Measurements from ENCODE around the gene HLA-A. TPM values are rescaled to one million over a fixed set of nuclear protein-coding genes. Genes with fewer than 3 reads are reported as not detected.

Gene HLA-A
- total RNA-seq, 1 donor from 2014 or later: 187 TPM

- no peak overlapping the region for H3K27ac Mint-ChIP-seq (ENCODE audit: unreplicated experiment)
- H3K9me3 Mint-ChIP-seq (ENCODE audit: low read depth): no peaks in the 10 kb centered on the region
- H3K27me3 Mint-ChIP-seq (ENCODE audit: low read depth): peaks cover 23% of the 10 kb centered on the region
- DNase-seq (ENCODE audit: low spot score): no peak
- TF ChIP-seq, protein P1, sequence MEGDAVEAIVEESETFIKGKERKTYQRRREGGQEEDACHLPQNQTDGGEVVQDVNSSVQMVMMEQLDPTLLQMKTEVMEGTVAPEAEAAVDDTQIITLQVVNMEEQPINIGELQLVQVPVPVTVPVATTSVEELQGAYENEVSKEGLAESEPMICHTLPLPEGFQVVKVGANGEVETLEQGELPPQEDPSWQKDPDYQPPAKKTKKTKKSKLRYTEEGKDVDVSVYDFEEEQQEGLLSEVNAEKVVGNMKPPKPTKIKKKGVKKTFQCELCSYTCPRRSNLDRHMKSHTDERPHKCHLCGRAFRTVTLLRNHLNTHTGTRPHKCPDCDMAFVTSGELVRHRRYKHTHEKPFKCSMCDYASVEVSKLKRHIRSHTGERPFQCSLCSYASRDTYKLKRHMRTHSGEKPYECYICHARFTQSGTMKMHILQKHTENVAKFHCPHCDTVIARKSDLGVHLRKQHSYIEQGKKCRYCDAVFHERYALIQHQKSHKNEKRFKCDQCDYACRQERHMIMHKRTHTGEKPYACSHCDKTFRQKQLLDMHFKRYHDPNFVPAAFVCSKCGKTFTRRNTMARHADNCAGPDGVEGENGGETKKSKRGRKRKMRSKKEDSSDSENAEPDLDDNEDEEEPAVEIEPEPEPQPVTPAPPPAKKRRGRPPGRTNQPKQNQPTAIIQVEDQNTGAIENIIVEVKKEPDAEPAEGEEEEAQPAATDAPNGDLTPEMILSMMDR (IDR thresholded peaks at IDR 0.05): no peak
- H3K36me3 Mint-ChIP-seq (ENCODE audit: low read depth): peaks cover 4% of the 10 kb centered on the region
- peaks cover 7% of the 10 kb centered on the region for H3K4me1 Mint-ChIP-seq (ENCODE audit: low read depth)
- no peak overlapping the region for H3K4me3 Mint-ChIP-seq (ENCODE audit: unreplicated experiment)
Observed at GRCh38 chr6:29994826-29995225, 52.5 kb downstream of the HLA-A start.

- peaks cover 7% of the 10 kb centered on the region for H3K4me1 Mint-ChIP-seq (ENCODE audit: low read depth)
Observed at GRCh38 chr6:29995340-29995777, 53.0 kb downstream of the HLA-A start.

More at GRCh38 chr6:29995340-29995777, 53.0 kb downstream of the HLA-A start:
- Mint-ChIP-seq H3K36me3 (ENCODE audit: low read depth) (peaks cover 4% of the 10 kb centered on the region), H3K4me3 (ENCODE audit: unreplicated experiment) (no peak overlapping the region), H3K9me3 (ENCODE audit: low read depth) (no peaks in the 10 kb centered on the region), H3K27ac (ENCODE audit: unreplicated experiment) (no peak overlapping the region), H3K27me3 (ENCODE audit: low read depth) (peaks cover 23% of the 10 kb centered on the region)
- DNase-seq (ENCODE audit: low spot score): no peak
- TF ChIP-seq, protein P1 (IDR thresholded peaks at IDR 0.05): no peak

Other genes starting within 250 kb of the HLA-A start
- gene HLA-F, start 219.1 kb upstream of the HLA-A start, total RNA-seq: 5.1 to 6.6 TPM (median 6.4 TPM) in 3 replicates
- gene HLA-G, start 114.7 kb upstream of the HLA-A start, total RNA-seq: 0.30 to 0.46 TPM in 2 of 3 replicates, not detected in the other
- 15.2 to 18.2 TPM (median 15.5 TPM) in 3 replicates for gene POLR1H, start 118.7 kb downstream of the HLA-A start, total RNA-seq
- gene PPP1R11, start 124.7 kb downstream of the HLA-A start, total RNA-seq: 45.0 to 49.7 TPM (median 47.1 TPM) in 3 replicates
- gene RNF39, start 133.2 kb downstream of the HLA-A start, total RNA-seq: not detected in 3 replicates
- not detected in 3 replicates for gene TRIM31, start 170.6 kb downstream of the HLA-A start, total RNA-seq
- gene TRIM40, start 193.6 kb downstream of the HLA-A start, total RNA-seq: not detected in 3 replicates
- gene TRIM10, start 218.7 kb downstream of the HLA-A start, total RNA-seq: not detected in 3 replicates
- not detected in 3 replicates for gene TRIM15, start 221.0 kb downstream of the HLA-A start, total RNA-seq

Measured in chondrocyte (in vitro differentiated cells).